A673 (cell line): ENCODE results near the gene PRELID2.

Source experiments
- EZH2 ChIP-seq: fragments of 200-600 bp; sonication (generic); IDR thresholded peaks from 2 replicates; pipeline ENCODE4 v1.6.1; 2017; ENCODE audit warnings: borderline replicate concordance, low read depth, mild to moderate bottlenecking, mixed read lengths, antibody characterized with exemption, low read length; ENCODE audit not compliant: poor library complexity, severe bottlenecking
- TF ChIP-seq, protein P1 (sequence below): fragments of 300-800, 200-600 bp; sonication (generic); conservative IDR thresholded peaks from 2 replicates; pipeline ENCODE4 v1.5.1; 2017; ENCODE audit warnings: low read depth, mild to moderate bottlenecking, antibody characterized with exemption, low read length, moderate library complexity, mixed read lengths

DNA sequence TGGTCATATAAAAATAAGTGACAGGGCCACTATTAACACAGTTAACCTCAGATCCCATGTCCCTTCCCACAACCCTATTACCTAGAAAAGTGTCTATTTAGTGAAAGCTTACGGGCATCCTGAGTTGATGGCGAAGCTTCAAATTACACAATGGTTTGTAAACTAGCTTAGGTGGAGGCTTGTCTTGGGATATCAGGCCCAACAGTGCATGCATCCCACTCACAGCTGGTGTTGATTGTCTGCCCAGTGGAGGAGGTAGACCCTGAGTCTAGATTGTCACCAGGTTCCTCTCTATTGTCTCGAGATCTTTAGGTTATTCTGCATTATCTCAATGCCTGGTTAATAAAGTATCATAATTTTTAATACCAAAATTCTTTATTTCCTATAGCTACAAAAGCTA, 30.4 kb downstream of the PRELID2 start:
- TF ChIP-seq, protein P1, sequence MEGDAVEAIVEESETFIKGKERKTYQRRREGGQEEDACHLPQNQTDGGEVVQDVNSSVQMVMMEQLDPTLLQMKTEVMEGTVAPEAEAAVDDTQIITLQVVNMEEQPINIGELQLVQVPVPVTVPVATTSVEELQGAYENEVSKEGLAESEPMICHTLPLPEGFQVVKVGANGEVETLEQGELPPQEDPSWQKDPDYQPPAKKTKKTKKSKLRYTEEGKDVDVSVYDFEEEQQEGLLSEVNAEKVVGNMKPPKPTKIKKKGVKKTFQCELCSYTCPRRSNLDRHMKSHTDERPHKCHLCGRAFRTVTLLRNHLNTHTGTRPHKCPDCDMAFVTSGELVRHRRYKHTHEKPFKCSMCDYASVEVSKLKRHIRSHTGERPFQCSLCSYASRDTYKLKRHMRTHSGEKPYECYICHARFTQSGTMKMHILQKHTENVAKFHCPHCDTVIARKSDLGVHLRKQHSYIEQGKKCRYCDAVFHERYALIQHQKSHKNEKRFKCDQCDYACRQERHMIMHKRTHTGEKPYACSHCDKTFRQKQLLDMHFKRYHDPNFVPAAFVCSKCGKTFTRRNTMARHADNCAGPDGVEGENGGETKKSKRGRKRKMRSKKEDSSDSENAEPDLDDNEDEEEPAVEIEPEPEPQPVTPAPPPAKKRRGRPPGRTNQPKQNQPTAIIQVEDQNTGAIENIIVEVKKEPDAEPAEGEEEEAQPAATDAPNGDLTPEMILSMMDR, result no peak
- no peak for TF ChIP-seq EZH2
